A673 (cell line): ENCODE measurements around the gene ZNF48. TPM values are rescaled to one million over a fixed set of nuclear protein-coding genes. Genes with fewer than 3 reads are reported as not detected.

Experiments
- BruUV-seq: library from RNA; stranded (reverse); fragments of 400-500 nt; replicated peaks from 2 replicates; lab custom pipeline; 2021; lab: Mats Ljungman, UMichigan
- CTCF ChIA-PET: fragments of 300-600 bp; sonication (Branson Sonifier 250); formaldehyde crosslinking; loops from one replicate; lab custom pipeline; 2022; ENCODE audit warnings: antibody characterized with exemption; lab: Charles Lee
- POLR2A ChIA-PET: fragments of 300-600 bp; sonication (Branson Sonifier 250); formaldehyde crosslinking; loops from one replicate; lab custom pipeline; 2022; ENCODE audit warnings: antibody characterized with exemption; ENCODE audit not compliant: low non-redundant PET; lab: Charles Lee
- DNase-seq: peaks from one replicate; pipeline ENCODE4 v3.0.0-alpha.2; 2015; ENCODE audit warnings: low spot score
- H3K27ac ChIP-seq: fragments of 200-600 bp; sonication (generic); 2 replicates; pipeline ENCODE4 v1.5.1; 2016; ENCODE audit warnings: mixed run types, low read depth, mild to moderate bottlenecking, mixed read lengths, antibody characterized with exemption, low read length; ENCODE audit not compliant: poor library complexity, severe bottlenecking
- H3K27me3 ChIP-seq: fragments of 200-600 bp; sonication (generic); replicated peaks from 2 replicates; pipeline ENCODE4 v1.6.1; 2017; ENCODE audit warnings: mixed run types, low read depth, mild to moderate bottlenecking, mixed read lengths, antibody characterized with exemption, low read length; ENCODE audit not compliant: insufficient read depth, poor library complexity
- H3K36me3 ChIP-seq: fragments of 200-600 bp; sonication (generic); 2 replicates; pipeline ENCODE4 v1.6.1; 2016; ENCODE audit warnings: mixed run types, mild to moderate bottlenecking, mixed read lengths, antibody characterized with exemption, low read length; ENCODE audit not compliant: insufficient read depth, poor library complexity, severe bottlenecking
- H3K4me1 ChIP-seq: fragments of 200-600 bp; sonication (generic); 2 replicates; pipeline ENCODE4 v1.6.1; 2017; ENCODE audit warnings: mixed run types, mild to moderate bottlenecking, mixed read lengths, antibody characterized with exemption, low read length; ENCODE audit not compliant: insufficient read depth, poor library complexity, severe bottlenecking
- H3K4me3 ChIP-seq: fragments of 200-600 bp; sonication (generic); 2 replicates; pipeline ENCODE4 v1.5.1; 2016; ENCODE audit warnings: low read depth, mixed run types, mild to moderate bottlenecking, mixed read lengths, low read length; ENCODE audit not compliant: poor library complexity, severe bottlenecking
- H3K9me3 ChIP-seq: fragments of 200-600 bp; sonication (generic); 2 replicates; pipeline ENCODE4 v1.6.1; 2016; ENCODE audit warnings: mixed run types, low read depth, mild to moderate bottlenecking, mixed read lengths, antibody characterized with exemption, low read length; ENCODE audit not compliant: poor library complexity, severe bottlenecking
- CTCF ChIP-seq: fragments of 300-800, 200-600 bp; sonication (generic); conservative IDR thresholded peaks from 2 replicates; pipeline ENCODE4 v1.5.1; 2017; ENCODE audit warnings: low read depth, mild to moderate bottlenecking, antibody characterized with exemption, low read length, moderate library complexity, mixed read lengths
- EZH2 ChIP-seq: fragments of 200-600 bp; sonication (generic); IDR thresholded peaks from 2 replicates; pipeline ENCODE4 v1.6.1; 2017; ENCODE audit warnings: borderline replicate concordance, low read depth, mild to moderate bottlenecking, mixed read lengths, antibody characterized with exemption, low read length; ENCODE audit not compliant: poor library complexity, severe bottlenecking
- intact Hi-C: fragments of 100-400 bp; cut with micrococcal nuclease; formaldehyde crosslinking; loops from one replicate; pipeline ENCODE4 v1.10.0; 2022; ENCODE audit not compliant: unreplicated experiment
- total RNA-seq: library from RNA; stranded (reverse); gene quantifications from 2 replicates; pipeline ENCODE4 v1.2.3, GENCODE V29; 2021

The ZNF48 gene
- total RNA-seq, 1 experiment from 2014 or later: 22.0 TPM

DNA sequence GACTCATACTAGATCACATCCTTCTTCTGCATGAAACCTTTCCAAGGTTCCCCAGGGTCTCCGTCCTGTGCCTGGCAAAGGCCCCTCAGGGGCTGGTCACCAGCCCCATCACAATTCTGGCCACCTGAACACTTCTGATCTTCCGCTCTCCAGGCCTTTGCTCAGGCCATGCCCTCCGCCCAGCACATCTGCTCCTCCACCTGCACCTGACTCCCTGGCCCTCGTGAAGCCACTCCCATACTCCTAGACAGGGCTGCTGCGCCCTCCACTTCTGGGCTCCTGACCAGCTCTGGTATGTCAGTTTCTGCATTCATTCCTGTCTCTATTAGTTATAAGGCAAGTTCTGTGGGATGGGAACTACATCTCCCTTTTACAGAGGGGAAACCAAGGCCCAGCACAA is 22.5 kb upstream of the ZNF48 start:
- BruUV-seq: no TSS peak

DNA sequence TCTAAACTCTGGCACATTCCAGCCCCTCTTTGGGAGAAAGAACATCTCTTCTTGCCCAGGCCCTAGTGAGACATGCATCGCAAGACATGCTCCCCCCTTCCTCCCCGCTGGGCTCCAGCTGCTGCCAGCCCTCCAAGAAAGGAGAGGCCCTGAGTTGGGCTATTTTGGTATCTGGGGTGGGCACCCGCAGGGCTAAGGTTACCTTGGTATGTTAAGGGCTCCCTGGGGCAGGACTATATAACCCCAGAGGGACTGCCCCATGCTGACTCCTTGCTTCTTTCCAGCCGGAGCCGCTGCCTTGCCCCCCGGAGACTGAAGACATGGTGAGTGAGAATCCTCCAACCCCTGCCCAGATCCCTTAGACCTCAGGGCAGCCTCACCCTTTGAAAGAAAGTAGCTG is 20.7 kb upstream of the ZNF48 start, which contains the start of gene MYL11:
MYL11 (plus strand) TSS at position 265 of the 400 bp plus-strand sequence; CDS start at position 321, 56 bp downstream.
- no TSS peak for BruUV-seq
- TF ChIP-seq CTCF (no peak), EZH2 (no peak)

More for the DNA sequence above, 22.5 kb upstream of the ZNF48 start:
- H3K36me3 ChIP-seq: no peaks in the 10 kb centered on the region
- H3K4me3 ChIP-seq: no peak overlapping the region
- H3K27me3 ChIP-seq: no peaks in the 10 kb centered on the region
- DNase-seq: no peak
- POLR2A ChIA-PET: no interaction called here
- TF ChIP-seq CTCF: no peak
- no peak for TF ChIP-seq EZH2
- H3K27ac ChIP-seq: no peak overlapping the region
- H3K4me1 ChIP-seq: peaks cover 14% of the 10 kb centered on the region
- CTCF ChIA-PET: no interaction called here
- intact Hi-C loops: loop anchor here (5.0 kb wide), 1 partner anchor 35 kb away; the partner anchor contains the start of gene ZNF771
- no peaks in the 10 kb centered on the region for H3K9me3 ChIP-seq

GRCh38 chr16:30375864-30376263 is 19.4 kb upstream of the ZNF48 start:
- ChIA-PET CTCF (no interaction called here), POLR2A (no interaction called here)
- Histone ChIP-seq H3K27me3 (no peaks in the 10 kb centered on the region), H3K4me3 (no peak overlapping the region), H3K9me3 (no peaks in the 10 kb centered on the region), H3K27ac (no peak overlapping the region), H3K4me1 (peaks cover 14% of the 10 kb centered on the region), H3K36me3 (no peaks in the 10 kb centered on the region)
- intact Hi-C loops: no loop called here
- BruUV-seq: no TSS peak
- no peak for DNase-seq
- TF ChIP-seq EZH2: no peak
- TF ChIP-seq CTCF: no peak

More for the DNA sequence above, 20.7 kb upstream of the ZNF48 start, which contains the start of gene MYL11:
- CTCF ChIA-PET: no interaction called here
- Histone ChIP-seq H3K4me3 (no peak within 1 kb of the TSS), H3K9me3 (no peaks in the 10 kb centered on the region), H3K36me3 (no peaks in the 10 kb centered on the region), H3K27ac (no peak within 1 kb of the TSS), H3K27me3 (no peaks in the 10 kb centered on the region), H3K4me1 (peaks cover 14% of the 10 kb centered on the region)
- intact Hi-C loops: loop anchor here (5.0 kb wide), 1 partner anchor 33 kb away; the partner anchor contains the start of gene ZNF771
- no peak for DNase-seq
- POLR2A ChIA-PET: no interaction called here
